Esophagus squamous epithelium (tissue), 4 donors: ENCODE measurements around the gene DST.

Source experiments
- POLR2A ChIP-seq, 4 donors: fragments of 450-650 bp; IDR thresholded peaks; one replicate each; pipeline ENCODE4 v1.6.1; 2017; ENCODE audit warnings: antibody characterized with exemption in 4 of 4, mild to moderate bottlenecking in 4 of 4, moderate library complexity in 3 of 4
- TF ChIP-seq, protein P1 (sequence below), 6 experiments: fragments of 450-650 bp in 4 of 6; fragments of 200-600 bp in 2 of 6; sonication (generic) in 2 of 6; IDR thresholded peaks; one replicate each; pipeline ENCODE4 v1.5.1; 2016 to 2019; ENCODE audit warnings: antibody characterized with exemption in 6 of 6, mild to moderate bottlenecking in 4 of 6, moderate library complexity in 4 of 6

DNA sequence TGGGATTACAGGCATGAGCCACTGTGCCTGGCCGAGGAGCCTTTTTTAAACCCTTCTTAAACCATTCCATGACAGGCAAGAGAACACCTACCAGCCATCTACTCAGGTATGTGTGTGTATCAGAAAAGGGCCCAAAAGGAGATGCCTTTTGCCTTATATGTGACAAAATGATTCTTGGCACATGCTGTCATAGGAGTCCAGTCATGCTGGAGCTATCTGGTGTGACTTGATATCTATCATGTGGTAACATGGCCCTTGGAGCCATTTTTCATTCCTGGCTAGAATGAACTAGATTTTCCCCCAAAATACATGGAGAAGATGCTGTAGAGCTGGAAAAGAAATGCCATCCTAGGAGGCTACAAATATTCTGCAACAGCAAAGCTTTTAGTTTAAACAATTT, 129.1 kb downstream of the DST start:
- TF ChIP-seq, protein P1, sequence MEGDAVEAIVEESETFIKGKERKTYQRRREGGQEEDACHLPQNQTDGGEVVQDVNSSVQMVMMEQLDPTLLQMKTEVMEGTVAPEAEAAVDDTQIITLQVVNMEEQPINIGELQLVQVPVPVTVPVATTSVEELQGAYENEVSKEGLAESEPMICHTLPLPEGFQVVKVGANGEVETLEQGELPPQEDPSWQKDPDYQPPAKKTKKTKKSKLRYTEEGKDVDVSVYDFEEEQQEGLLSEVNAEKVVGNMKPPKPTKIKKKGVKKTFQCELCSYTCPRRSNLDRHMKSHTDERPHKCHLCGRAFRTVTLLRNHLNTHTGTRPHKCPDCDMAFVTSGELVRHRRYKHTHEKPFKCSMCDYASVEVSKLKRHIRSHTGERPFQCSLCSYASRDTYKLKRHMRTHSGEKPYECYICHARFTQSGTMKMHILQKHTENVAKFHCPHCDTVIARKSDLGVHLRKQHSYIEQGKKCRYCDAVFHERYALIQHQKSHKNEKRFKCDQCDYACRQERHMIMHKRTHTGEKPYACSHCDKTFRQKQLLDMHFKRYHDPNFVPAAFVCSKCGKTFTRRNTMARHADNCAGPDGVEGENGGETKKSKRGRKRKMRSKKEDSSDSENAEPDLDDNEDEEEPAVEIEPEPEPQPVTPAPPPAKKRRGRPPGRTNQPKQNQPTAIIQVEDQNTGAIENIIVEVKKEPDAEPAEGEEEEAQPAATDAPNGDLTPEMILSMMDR (IDR thresholded peaks at IDR 0.05): no peak
- no peak for TF ChIP-seq POLR2A (IDR thresholded peaks at IDR 0.05)
